NCI-H1092 treated with DMSO at 0.1 percent for 48 hours (cell line): ENCODE data around the gene PIP4K2A.

Experiments
- DNase-seq: peaks from one replicate; lab custom pipeline; 2025; lab: John Stamatoyannopoulos, UW

PIP4K2A gene

DNA sequence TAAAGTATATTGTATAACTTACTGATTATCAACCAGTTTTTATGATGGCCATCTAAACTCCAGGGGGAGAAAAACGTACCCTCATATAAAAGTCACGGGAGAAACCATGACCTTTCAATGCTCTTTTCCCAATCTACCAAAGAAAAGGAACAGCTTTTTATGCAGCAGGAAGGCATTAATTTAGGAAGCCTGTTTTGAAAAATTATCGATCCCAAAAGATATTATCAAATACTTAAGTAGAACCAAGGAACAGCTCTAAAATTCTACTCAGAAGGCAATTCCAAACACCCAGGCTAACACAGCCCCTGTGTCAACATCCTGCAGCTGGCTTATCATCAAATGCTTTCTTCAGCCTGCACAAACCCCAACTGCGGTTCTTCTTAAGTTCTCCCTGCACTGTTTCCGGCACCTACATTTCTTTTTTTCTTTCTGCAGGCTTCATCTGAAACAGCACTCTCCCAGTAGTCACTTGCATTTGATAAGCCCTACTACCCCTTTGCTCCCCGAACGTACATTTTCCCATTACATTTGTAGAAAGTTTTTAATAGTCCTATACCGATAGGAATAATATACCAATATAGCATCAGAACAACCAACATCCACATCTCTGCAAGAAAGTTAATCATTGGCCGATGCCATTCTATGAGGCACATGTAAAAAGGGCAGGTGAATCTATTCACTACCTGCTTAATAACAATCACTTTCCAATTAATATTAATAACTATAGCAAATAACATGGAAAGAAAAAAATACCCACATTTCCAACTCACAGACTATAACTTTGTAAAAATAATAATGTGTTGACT, 47.9 kb downstream of the PIP4K2A start:
- DNase-seq: no peak

DNA sequence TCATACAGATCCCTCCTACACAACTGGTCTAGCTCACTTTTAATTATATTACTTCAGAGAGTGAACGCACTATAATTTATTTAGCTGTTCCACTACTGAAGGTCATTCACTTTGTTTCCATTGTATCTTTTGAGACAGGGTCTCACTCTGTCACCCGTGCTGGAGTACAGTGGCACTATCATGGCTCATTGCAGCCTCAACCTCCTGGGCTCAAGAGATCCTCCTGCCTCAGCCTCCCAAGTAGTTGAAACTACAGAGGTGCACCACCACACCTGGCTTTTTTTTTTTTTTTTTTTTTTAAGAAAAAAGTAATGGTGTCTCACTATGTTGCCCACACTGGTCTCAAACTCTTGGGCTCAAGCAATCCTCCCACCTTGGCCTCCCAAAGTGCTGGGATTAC, 49.0 kb downstream of the PIP4K2A start:
- no peak for DNase-seq

DNA sequence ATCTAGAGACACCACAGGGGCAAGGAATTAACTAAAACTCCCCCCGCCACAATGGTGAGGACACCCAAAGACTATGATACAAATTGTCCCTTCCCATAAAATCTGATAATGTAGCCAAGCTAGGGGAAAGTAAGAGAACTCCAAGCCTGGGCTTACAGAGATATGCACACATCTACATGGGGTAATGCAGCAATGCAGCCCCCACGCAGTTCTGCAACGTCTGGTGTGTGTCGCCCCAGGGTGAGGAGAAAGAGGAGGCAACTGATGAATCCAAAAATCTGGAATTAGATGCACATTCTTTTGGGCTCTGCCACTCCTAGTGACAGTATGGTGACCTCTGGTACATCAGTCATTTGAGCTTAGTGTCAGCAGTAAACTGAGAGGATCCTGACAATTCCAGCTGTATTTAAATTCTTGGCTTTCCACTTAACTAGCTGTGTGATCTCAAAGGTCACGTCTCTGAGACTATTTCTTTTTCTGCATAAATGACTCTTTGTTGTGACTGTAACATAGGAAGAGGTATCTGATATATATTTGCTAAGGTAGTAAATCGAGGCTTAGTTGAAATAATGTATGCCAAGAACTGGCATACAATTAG, 51.5 kb downstream of the PIP4K2A start:
- DNase-seq: no peak

DNA sequence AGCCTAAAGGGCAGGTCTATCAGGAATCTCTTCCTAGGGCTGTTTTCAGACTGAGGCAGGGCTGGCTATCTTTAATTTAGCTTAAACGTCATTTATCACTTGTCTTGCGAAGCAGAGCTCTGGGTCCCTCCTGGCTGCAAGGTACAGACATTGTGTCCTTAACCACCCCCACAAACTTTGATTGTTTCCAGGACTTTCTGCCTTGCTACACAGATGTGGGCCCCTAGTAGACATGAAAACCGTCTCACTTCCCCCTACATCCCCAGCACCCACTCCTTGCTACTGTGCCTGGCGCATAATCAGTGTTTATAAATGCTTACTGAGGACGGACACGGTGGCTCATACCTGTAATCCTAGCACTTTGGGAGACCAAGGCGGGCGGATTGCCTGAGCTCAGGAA, 54.5 kb downstream of the PIP4K2A start:
- DNase-seq: no peak

DNA sequence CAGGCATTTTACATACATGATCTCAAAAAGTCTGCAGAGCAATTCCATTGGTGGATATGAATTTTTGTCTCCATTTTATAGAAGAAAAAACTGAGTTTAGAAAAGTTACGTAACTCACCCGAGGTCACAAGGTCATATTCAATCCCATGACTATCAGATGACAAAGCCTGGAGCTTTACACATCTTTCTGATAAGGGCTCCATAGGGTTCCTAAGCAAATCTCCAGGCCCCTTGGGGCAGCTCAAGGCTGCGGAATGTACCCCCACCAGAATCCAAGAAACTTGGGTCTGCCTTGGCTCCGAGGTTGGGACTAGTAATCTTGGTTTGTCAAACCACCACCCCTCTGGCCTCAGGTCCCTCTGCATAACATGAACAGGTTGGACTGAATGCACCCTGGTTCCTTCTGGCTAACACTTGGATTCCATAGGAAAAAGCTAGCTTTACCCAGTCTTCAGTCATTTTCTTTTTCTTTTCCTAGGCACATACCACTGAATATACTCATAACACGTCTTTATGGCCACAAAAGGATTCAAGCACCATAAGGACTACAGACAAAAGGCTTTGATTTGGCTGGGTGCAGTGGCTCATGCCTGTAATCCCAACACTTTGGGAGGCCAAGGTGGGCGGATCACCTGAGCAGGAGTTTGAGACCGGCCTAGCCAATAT, 55.5 kb downstream of the PIP4K2A start:
- no peak for DNase-seq

- DNase-seq: no peak
These were observed 56.7 kb downstream of the PIP4K2A start for GRCh38 chr10:22657566-22658225.

DNA sequence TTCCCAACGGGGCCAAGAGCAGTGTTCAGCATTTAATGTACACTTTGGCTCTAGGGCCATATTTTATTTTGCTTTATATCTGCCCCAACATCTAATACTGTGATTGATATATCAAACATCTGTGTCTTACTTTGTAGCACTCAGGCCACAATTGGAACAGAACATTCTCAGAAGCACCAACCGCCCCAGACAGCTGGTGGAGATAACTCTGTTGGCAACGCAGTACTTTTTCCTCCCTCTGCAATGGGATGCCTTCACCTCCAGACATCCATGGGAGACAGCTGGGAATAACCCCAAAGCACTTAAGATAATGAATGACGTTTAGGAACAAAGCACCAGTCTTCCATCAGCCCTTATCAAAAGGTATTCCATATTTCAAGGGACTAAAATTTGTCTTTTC, 57.4 kb downstream of the PIP4K2A start:
- no peak for DNase-seq

DNA sequence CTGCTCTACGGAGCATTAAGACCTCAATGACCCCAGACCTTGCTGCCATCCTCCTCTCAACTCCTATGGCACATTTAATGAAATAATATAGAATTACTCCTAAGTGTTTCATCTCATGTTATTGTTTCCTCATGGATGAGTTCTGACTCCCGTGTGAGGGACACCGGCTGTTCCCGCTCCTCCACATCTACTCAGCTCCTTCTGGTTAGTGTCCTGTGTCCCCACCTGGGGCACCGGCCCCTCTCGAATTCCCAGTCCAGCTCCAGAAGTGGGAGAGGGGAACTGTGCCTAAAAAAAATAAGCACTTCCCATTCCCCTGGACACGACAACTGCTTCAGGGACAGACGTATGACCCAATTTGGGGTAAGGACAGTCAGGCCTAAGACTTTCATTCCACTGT, 58.3 kb downstream of the PIP4K2A start:
- DNase-seq: no peak

GRCh38 chr10:22655312-22655981, 58.9 kb downstream of the PIP4K2A start:
- no peak for DNase-seq

- DNase-seq: no peak
These were observed 61.3 kb downstream of the PIP4K2A start for GRCh38 chr10:22652988-22653481.

DNA sequence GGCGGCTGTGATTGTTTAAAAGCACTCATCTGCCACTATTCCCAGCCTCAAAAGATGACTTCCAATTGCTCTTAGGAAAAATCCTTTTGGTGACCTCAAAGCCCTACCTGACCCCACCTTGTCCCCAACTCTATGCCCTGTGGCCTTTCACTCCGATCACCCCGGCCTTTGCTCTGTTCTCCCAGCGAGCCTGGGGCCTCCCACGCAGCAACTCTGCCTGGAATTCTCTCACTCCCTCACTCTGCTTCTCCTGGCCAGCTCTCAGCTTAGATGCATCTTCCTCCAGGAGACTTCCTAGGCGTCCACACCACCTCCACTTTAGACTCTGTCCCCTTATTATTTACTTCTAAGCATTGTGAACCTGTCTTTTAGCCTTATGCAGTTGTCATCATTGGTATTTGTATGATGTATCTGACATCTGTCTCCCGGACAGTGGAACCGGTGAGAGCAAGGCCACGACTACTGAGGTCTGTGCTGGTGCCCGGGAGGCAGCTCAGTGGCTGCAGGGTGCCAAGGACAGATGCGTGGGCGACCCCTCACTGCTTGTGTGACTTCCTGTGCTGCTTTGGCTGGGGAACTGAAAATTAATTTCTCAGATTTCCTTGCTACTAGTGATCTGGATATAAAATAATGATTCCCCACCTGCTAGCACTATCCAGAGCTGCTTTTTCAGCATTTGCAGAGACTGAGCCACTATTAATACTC, 63.0 kb downstream of the PIP4K2A start:
- no peak for DNase-seq

DNA sequence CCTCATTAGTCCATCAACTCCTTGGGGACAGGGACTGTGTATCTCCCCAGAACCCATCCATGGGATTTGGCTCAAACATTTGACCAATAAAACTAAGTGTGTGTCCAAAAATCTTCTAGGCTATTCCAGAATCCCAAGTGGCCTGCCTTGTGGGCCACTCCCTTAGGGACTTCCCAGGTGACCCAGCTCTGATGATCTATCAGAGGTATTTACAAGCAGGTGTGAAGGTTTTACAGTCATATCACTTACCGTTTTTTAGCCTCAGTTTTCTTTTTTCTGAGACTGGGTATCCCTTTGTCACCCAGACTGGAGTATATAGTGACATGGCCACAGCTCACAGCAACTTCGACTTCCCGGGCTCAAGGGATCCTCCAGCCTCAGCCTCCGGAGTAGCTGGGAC, 64.4 kb downstream of the PIP4K2A start:
- no peak for DNase-seq

GRCh38 chr10:22649390-22649841, 65.0 kb downstream of the PIP4K2A start:
- no peak for DNase-seq

GRCh38 chr10:22648547-22648961, 65.8 kb downstream of the PIP4K2A start:
- no peak for DNase-seq

DNA sequence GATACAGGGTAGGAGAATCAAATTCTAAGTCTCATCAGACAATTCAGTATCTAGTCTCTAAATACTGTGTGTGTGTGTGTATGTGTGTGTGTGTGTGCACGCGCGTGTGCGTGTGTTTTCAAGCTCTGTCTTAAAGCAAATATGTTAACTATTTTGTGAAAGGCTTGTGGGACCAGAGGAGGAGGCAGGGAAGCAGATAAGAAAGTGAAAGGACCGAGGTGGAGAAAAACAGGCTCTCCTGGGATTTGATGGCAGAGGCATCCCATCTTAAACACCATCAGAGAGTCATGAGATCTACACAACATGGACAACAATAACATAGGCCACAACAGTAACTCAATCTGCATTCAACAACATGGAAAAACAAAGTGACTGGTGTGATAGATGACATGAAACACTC, 67.1 kb downstream of the PIP4K2A start:
- DNase-seq: no peak

- DNase-seq: no peak
These were observed 68.0 kb downstream of the PIP4K2A start for GRCh38 chr10:22646388-22646853.

GRCh38 chr10:22644222-22644621, 70.2 kb downstream of the PIP4K2A start:
- no peak for DNase-seq

GRCh38 chr10:22643775-22644174, 70.6 kb downstream of the PIP4K2A start:
- no peak for DNase-seq

- DNase-seq: no peak
These were observed 71.3 kb downstream of the PIP4K2A start for GRCh38 chr10:22643116-22643515.

DNA sequence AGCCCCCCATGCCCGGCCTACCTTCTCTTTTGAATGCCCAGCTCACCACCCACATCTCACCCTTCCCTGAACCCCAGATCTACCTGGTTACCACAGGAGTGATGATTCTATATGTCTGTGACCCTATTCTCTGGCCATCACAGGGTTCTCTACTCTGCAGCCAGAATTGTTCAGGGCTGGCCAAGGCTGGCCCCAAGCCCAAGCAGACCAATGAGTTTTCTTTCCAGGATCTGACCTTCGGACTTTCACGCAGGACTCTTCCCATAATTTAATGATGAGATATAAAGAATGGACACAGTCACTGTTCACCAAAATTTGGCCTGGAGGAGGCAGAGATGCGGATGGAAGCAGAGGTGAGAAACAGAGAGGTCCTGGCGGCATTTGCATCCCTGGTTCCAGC, 72.6 kb downstream of the PIP4K2A start:
- no peak for DNase-seq

- DNase-seq: no peak
These were observed 74.0 kb downstream of the PIP4K2A start for GRCh38 chr10:22640359-22640758.
